SK-N-SH treated with all-trans-retinoic acid at 6 μM for 48 hours (cell line): ENCODE measurements around the gene ZNF653.

Experiments
- ATAC-seq: fragments of 200-7000 bp; cut with Tn5 transposase; 3 replicates; pipeline ENCODE4 v1.9.1; 2020; ENCODE audit warnings: mild to moderate bottlenecking, moderate library complexity
- ARNTL ChIP-seq: fragments of 450-650 bp; formaldehyde crosslinking; IDR thresholded peaks from 2 replicates; pipeline ENCODE4 v1.5.0; 2020; ENCODE audit warnings: low read depth, mild to moderate bottlenecking, moderate library complexity, borderline replicate concordance
- CREB5 ChIP-seq: fragments of 250-450 bp; sonication (Bioruptor Pico); IDR thresholded peaks from 2 replicates; pipeline ENCODE4 v1.5.1; 2020; ENCODE audit warnings: low read depth, mild to moderate bottlenecking, moderate library complexity
- OSR1 ChIP-seq: fragments of 250-450 bp; sonication (Bioruptor Pico); IDR thresholded peaks from 2 replicates; pipeline ENCODE4 v1.8.0; 2022; ENCODE audit warnings: moderate library complexity, mild to moderate bottlenecking, inconsistent platforms
- POU6F1 ChIP-seq: fragments of 250-450 bp; sonication (Bioruptor Pico); IDR thresholded peaks from 2 replicates; pipeline ENCODE4 v1.8.0; 2021; ENCODE audit warnings: low read depth, mild to moderate bottlenecking, moderate library complexity, borderline replicate concordance
- PPARA ChIP-seq: fragments of 250-450 bp; sonication (Bioruptor Pico); IDR thresholded peaks from 2 replicates; pipeline ENCODE4 v1.5.0; 2020; ENCODE audit warnings: mild to moderate bottlenecking, borderline replicate concordance
- RARB ChIP-seq: fragments of 250-450 bp; sonication (Bioruptor Pico); IDR thresholded peaks from 2 replicates; pipeline ENCODE4 v1.8.0; 2021; ENCODE audit warnings: mild to moderate bottlenecking, moderate library complexity
- SNAI2 ChIP-seq: fragments of 250-450 bp; sonication (Bioruptor Pico); IDR thresholded peaks from 2 replicates; pipeline ENCODE4 v1.5.0; 2020; ENCODE audit warnings: mild to moderate bottlenecking, moderate library complexity
- TCF4 ChIP-seq: fragments of 250-450 bp; sonication (Bioruptor Pico); IDR thresholded peaks from 2 replicates; pipeline ENCODE4 v1.8.0; 2021; ENCODE audit warnings: mild to moderate bottlenecking, moderate library complexity, borderline replicate concordance
- TOX ChIP-seq: fragments of 250-450 bp; sonication (Bioruptor Pico); IDR thresholded peaks from 2 replicates; pipeline ENCODE4 v1.8.0; 2021; ENCODE audit warnings: mild to moderate bottlenecking, moderate library complexity, borderline replicate concordance
- TSHZ2 ChIP-seq: fragments of 250-450 bp; sonication (Bioruptor Pico); IDR thresholded peaks from 2 replicates; pipeline ENCODE4 v1.5.0; 2020; ENCODE audit warnings: mild to moderate bottlenecking, moderate library complexity
- ZFP3 ChIP-seq: fragments of 250-450 bp; sonication (Bioruptor Pico); IDR thresholded peaks from 2 replicates; pipeline ENCODE4 v1.5.0; 2020; ENCODE audit warnings: mild to moderate bottlenecking, moderate library complexity
- ZFP30 ChIP-seq: fragments of 450-650 bp; formaldehyde crosslinking; IDR thresholded peaks from 2 replicates; pipeline ENCODE4 v1.5.0; 2022; ENCODE audit warnings: mild to moderate bottlenecking, moderate library complexity
- ZNF70 ChIP-seq: fragments of 450-650 bp; formaldehyde crosslinking; IDR thresholded peaks from 2 replicates; pipeline ENCODE4 v1.5.0; 2020; ENCODE audit warnings: mild to moderate bottlenecking, moderate library complexity
- ZNF8 ChIP-seq: fragments of 450-650 bp; formaldehyde crosslinking; IDR thresholded peaks from 2 replicates; pipeline ENCODE4 v1.5.0; 2020; ENCODE audit warnings: mild to moderate bottlenecking, moderate library complexity
- TF ChIP-seq, protein P1 (sequence below): fragments of 250-450 bp; sonication (Bioruptor Pico); IDR thresholded peaks from 2 replicates; pipeline ENCODE4 v1.5.1; 2021; ENCODE audit warnings: mild to moderate bottlenecking, moderate library complexity

Gene ZNF653

GRCh38 chr19:11480715-11481533 is 24.7 kb downstream of the ZNF653 start, which contains the start of gene ELAVL3 (continued):
- TF ChIP-seq POU6F1 (CRISPR knock-in tag) (no peak), ARNTL (CRISPR knock-in tag) (no peak), PPARA (no peak)

- ATAC-seq = no peak
- TF ChIP-seq CREB5 (CRISPR knock-in tag) = no peak
Observed at GRCh38 chr19:11479898-11480714, 25.5 kb downstream of the ZNF653 start.

- no peak for ATAC-seq
- TF ChIP-seq TSHZ2 (CRISPR knock-in tag) = no peak
- no peak for TF ChIP-seq TOX (CRISPR knock-in tag)
- no peak for TF ChIP-seq ZNF8
- no peak for TF ChIP-seq RARB (CRISPR knock-in tag)
- no peak for TF ChIP-seq ZNF70 (CRISPR knock-in tag)
- no peak for TF ChIP-seq POU6F1 (CRISPR knock-in tag)
- no peak for TF ChIP-seq ZFP30 (CRISPR knock-in tag)
- TF ChIP-seq, protein P1, sequence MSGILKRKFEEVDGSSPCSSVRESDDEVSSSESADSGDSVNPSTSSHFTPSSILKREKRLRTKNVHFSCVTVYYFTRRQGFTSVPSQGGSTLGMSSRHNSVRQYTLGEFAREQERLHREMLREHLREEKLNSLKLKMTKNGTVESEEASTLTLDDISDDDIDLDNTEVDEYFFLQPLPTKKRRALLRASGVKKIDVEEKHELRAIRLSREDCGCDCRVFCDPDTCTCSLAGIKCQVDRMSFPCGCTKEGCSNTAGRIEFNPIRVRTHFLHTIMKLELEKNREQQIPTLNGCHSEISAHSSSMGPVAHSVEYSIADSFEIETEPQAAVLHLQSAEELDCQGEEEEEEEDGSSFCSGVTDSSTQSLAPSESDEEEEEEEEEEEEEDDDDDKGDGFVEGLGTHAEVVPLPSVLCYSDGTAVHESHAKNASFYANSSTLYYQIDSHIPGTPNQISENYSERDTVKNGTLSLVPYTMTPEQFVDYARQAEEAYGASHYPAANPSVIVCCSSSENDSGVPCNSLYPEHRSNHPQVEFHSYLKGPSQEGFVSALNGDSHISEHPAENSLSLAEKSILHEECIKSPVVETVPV (CRISPR knock-in tag) = no peak
- no peak for TF ChIP-seq SNAI2 (CRISPR knock-in tag)
- no peak for TF ChIP-seq OSR1
- TF ChIP-seq CREB5 (CRISPR knock-in tag) = no peak
- no peak for TF ChIP-seq ZFP3 (CRISPR knock-in tag)
- TF ChIP-seq TCF4 (CRISPR knock-in tag) = no peak
Observed at GRCh38 chr19:11479090-11479897, 26.3 kb downstream of the ZNF653 start.
